H1 (cell line): Measurements from ENCODE around the gene SNRNP200. TPM values are rescaled to one million over a fixed set of nuclear protein-coding genes. Genes with fewer than 3 reads are reported as not detected.

Source experiments
- CTCF ChIA-PET: fragments of 300-600 bp; sonication (Branson Sonifier 250); formaldehyde crosslinking; loops from one replicate; lab custom pipeline; 2021; ENCODE audit not compliant: partially characterized antibody; lab: Charles Lee
- POLR2A ChIA-PET: fragments of 300-600 bp; sonication (Branson Sonifier 250); formaldehyde crosslinking; loops from one replicate; lab custom pipeline; 2021; ENCODE audit warnings: inconsistent platforms; ENCODE audit not compliant: partially characterized antibody; lab: Charles Lee
- DNase-seq, 2 experiments: peaks; one replicate each; pipeline versions ENCODE4 v3.0.0 to v3.0.0-alpha.2; 2010 to 2022; ENCODE audit warnings: low spot score in 2 of 2, low read depth in 1 of 2, mixed read lengths in 1 of 2
- FAIRE-seq: peaks from 2 replicates; lab custom pipeline; 2011; peaks lifted over from hg19 to GRCh38; lab: Jason Lieb, UNC
- H2AFZ ChIP-seq: 2 replicates; pipeline ENCODE4 v1.8.1; 2012; ENCODE audit warnings: low read length, inconsistent platforms
- H2AK5ac ChIP-seq: 2 replicates; pipeline ENCODE4 v1.6.1; 2013; ENCODE audit warnings: low read depth, low read length
- H2BK120ac ChIP-seq: replicated peaks from 2 replicates; pipeline ENCODE3; 2013; ENCODE audit warnings: low read depth, low read length, inconsistent platforms
- H2BK12ac ChIP-seq: 2 replicates; pipeline ENCODE4 v1.6.1; 2013; ENCODE audit warnings: low read depth, low read length
- H2BK15ac ChIP-seq: 2 replicates; pipeline ENCODE4 v1.6.1; 2013; ENCODE audit warnings: low read length
- H2BK20ac ChIP-seq: 2 replicates; pipeline ENCODE4 v1.6.1; 2013; ENCODE audit warnings: low read length
- H2BK5ac ChIP-seq: 2 replicates; pipeline ENCODE4 v1.6.1; 2013; ENCODE audit warnings: low read depth, low read length
- H3K14ac ChIP-seq: 2 replicates; pipeline ENCODE4 v1.6.1; 2013; ENCODE audit warnings: inconsistent platforms; ENCODE audit not compliant: insufficient read length
- H3K18ac ChIP-seq: 2 replicates; pipeline ENCODE4 v1.6.1; 2013; ENCODE audit warnings: low read length; ENCODE audit errors: extremely low read depth
- H3K23ac ChIP-seq: 2 replicates; pipeline ENCODE4 v1.6.1; 2013; ENCODE audit warnings: inconsistent platforms; ENCODE audit not compliant: insufficient read length
- H3K23me2 ChIP-seq: 2 replicates; pipeline ENCODE4 v1.6.1; 2013; ENCODE audit warnings: low read depth, low read length
- H3K27ac ChIP-seq: 2 replicates; pipeline ENCODE4 v1.6.1; 2011; ENCODE audit warnings: low read depth, low read length, inconsistent platforms
- H3K27me3 ChIP-seq, 4 experiments: replicated peaks in 1 of 4; 1 replicate in 1 of 4; 2 replicates in 3 of 4; pipeline versions ENCODE4 v1.6.1 to v1.8.1; 2011 to 2013; ENCODE audit warnings: low read length in 3 of 4, mild to moderate bottlenecking in 3 of 4, inconsistent platforms in 2 of 4, mixed read lengths in 2 of 4, moderate library complexity in 1 of 4; ENCODE audit not compliant: control insufficient read depth in 3 of 4, insufficient read depth in 3 of 4; ENCODE audit errors: extremely low read depth in 1 of 4
- H3K36me3 ChIP-seq, 4 experiments: 2 replicates each; pipeline versions ENCODE4 v1.6.1 to v1.8.1; 2011 to 2013; ENCODE audit warnings: mild to moderate bottlenecking in 4 of 4, low read length in 3 of 4, moderate library complexity in 2 of 4, control low read depth in 1 of 4, inconsistent platforms in 1 of 4; ENCODE audit not compliant: insufficient read depth in 4 of 4, control insufficient read depth in 2 of 4
- H3K4ac ChIP-seq: replicated peaks from 2 replicates; pipeline ENCODE3; 2013; ENCODE audit warnings: low read length, low read depth, mixed read lengths, inconsistent platforms; ENCODE audit not compliant: insufficient read length
- H3K4me1 ChIP-seq, 4 experiments: replicated peaks in 1 of 4; 1 replicate in 1 of 4; 2 replicates in 3 of 4; pipeline versions ENCODE4 v1.6.1 to v1.8.1; 2011 to 2013; ENCODE audit warnings: low read length in 3 of 4, inconsistent platforms in 2 of 4, mixed read lengths in 1 of 4; ENCODE audit not compliant: insufficient read depth in 4 of 4, control insufficient read depth in 3 of 4
- H3K4me2 ChIP-seq, 2 experiments: 2 replicates each; pipeline versions ENCODE4 v1.6.1 to v1.8.1; 2011 to 2013; ENCODE audit warnings: low read depth in 2 of 2, low read length in 2 of 2, control low read depth in 1 of 2, inconsistent platforms in 1 of 2, mild to moderate bottlenecking in 1 of 2; ENCODE audit not compliant: insufficient read depth in 1 of 2
- H3K4me3 ChIP-seq, 4 experiments: fragments of 200-600, 300-600 bp in 1 of 4; sonication (generic), shearing (Covaris generic), sonication (Bioruptor Twin) in 1 of 4; 2 replicates each; pipeline versions ENCODE4 v1.5.1 to v1.8.1; 2011 to 2016; ENCODE audit warnings: low read length in 4 of 4, low read depth in 3 of 4, control low read depth in 2 of 4, inconsistent platforms in 2 of 4, mild to moderate bottlenecking in 2 of 4, mixed read lengths in 1 of 4, moderate library complexity in 1 of 4; ENCODE audit not compliant: insufficient read depth in 2 of 4; ENCODE audit errors: extremely low read depth in 1 of 4
- H3K56ac ChIP-seq: replicated peaks from 2 replicates; pipeline ENCODE3; 2013; ENCODE audit warnings: low read depth, mild to moderate bottlenecking, mixed read lengths, low read length, inconsistent platforms; ENCODE audit not compliant: insufficient read length
- H3K79me1 ChIP-seq: 2 replicates; pipeline ENCODE4 v1.6.1; 2013; ENCODE audit warnings: low read depth, low read length, control low read depth
- H3K79me2 ChIP-seq, 2 experiments: 2 replicates each; pipeline versions ENCODE4 v1.6.1 to v1.8.1; 2012 to 2013; ENCODE audit warnings: low read length in 2 of 2, mild to moderate bottlenecking in 2 of 2, inconsistent platforms in 1 of 2; ENCODE audit not compliant: insufficient read depth in 2 of 2, control insufficient read depth in 1 of 2
- H3K9ac ChIP-seq, 4 experiments: replicated peaks in 1 of 4; 1 replicate in 1 of 4; 2 replicates in 3 of 4; pipeline versions ENCODE4 v1.6.1 to v1.8.1; 2011 to 2013; ENCODE audit warnings: low read depth in 3 of 4, low read length in 3 of 4, control low read depth in 2 of 4, mild to moderate bottlenecking in 2 of 4, moderate library complexity in 2 of 4, inconsistent platforms in 1 of 4; ENCODE audit errors: extremely low read depth in 1 of 4
- H3K9me3 ChIP-seq, 2 experiments: 2 replicates each; pipeline versions ENCODE4 v1.6.1 to v1.8.1; 2012 to 2013; ENCODE audit warnings: mild to moderate bottlenecking in 2 of 2, moderate library complexity in 2 of 2, control low read depth in 1 of 2, inconsistent platforms in 1 of 2, low read depth in 1 of 2, low read length in 1 of 2, mixed read lengths in 1 of 2; ENCODE audit not compliant: insufficient read depth in 2 of 2
- H4K20me1 ChIP-seq, 2 experiments: replicated peaks in 1 of 2; 2 replicates each; pipeline versions ENCODE3 to v1.8.1; 2011 to 2013; ENCODE audit warnings: inconsistent platforms in 2 of 2, low read length in 2 of 2, mild to moderate bottlenecking in 1 of 2; ENCODE audit not compliant: insufficient read depth in 2 of 2, control insufficient read depth in 1 of 2
- H4K5ac ChIP-seq: 2 replicates; pipeline ENCODE4 v1.6.1; 2013; ENCODE audit warnings: low read length, low read depth, mixed read lengths, inconsistent platforms; ENCODE audit not compliant: insufficient read length
- H4K8ac ChIP-seq: 2 replicates; pipeline ENCODE4 v1.8.0; 2013; ENCODE audit warnings: mild to moderate bottlenecking, moderate library complexity, low read length, inconsistent platforms; ENCODE audit not compliant: insufficient read depth; ENCODE audit errors: extremely low read depth
- H4K91ac ChIP-seq: replicated peaks from 2 replicates; pipeline ENCODE3; 2013; ENCODE audit warnings: low read length, mixed read lengths, inconsistent platforms; ENCODE audit not compliant: insufficient read length
- CBX5 ChIP-seq: fragments of 300-800, 300-1000 bp; sonication (generic); IDR thresholded peaks from 2 replicates; pipeline ENCODE4 v1.7.1; 2016; ENCODE audit warnings: antibody characterized with exemption, low read length, low read depth
- EP300 ChIP-seq, 2 experiments: IDR thresholded peaks; 1 replicate in 1 of 2; 2 replicates in 1 of 2; pipeline ENCODE4 v1.6.1; 2011 to 2012; ENCODE audit warnings: low read depth in 2 of 2, low read length in 2 of 2, mild to moderate bottlenecking in 2 of 2, borderline replicate concordance in 1 of 2, inconsistent platforms in 1 of 2, moderate library complexity in 1 of 2
- GTF2F1 ChIP-seq: IDR thresholded peaks from 2 replicates; pipeline ENCODE4 v1.6.1; 2012; ENCODE audit warnings: low read depth, low read length, improper control_type of control experiment, borderline replicate concordance
- JUN ChIP-seq: IDR thresholded peaks from 2 replicates; pipeline ENCODE4 v1.6.1; 2011; ENCODE audit warnings: low read depth, mild to moderate bottlenecking, improper control_type of control experiment, low read length
- JUND ChIP-seq: IDR thresholded peaks from 2 replicates; pipeline ENCODE4 v1.6.1; 2011; ENCODE audit warnings: mild to moderate bottlenecking, improper control_type of control experiment, low read length
- NANOG ChIP-seq: IDR thresholded peaks from 2 replicates; pipeline ENCODE4 v1.6.1; 2011; ENCODE audit warnings: low read length, low read depth, mild to moderate bottlenecking, inconsistent platforms; ENCODE audit not compliant: insufficient read depth, poor library complexity, severe bottlenecking
- POU5F1 ChIP-seq: IDR thresholded peaks from 2 replicates; pipeline ENCODE4 v1.6.1; 2011; ENCODE audit warnings: low read depth, mild to moderate bottlenecking, low read length, moderate library complexity
- RAD21 ChIP-seq, 2 experiments: IDR thresholded peaks in 1 of 2; conservative IDR thresholded peaks in 1 of 2; 2 replicates each; pipeline ENCODE4 v1.6.1; 2011; ENCODE audit warnings: low read depth in 2 of 2, low read length in 2 of 2, improper control_type of control experiment in 1 of 2, inconsistent platforms in 1 of 2, mild to moderate bottlenecking in 1 of 2, moderate library complexity in 1 of 2
- RBBP5 ChIP-seq: IDR thresholded peaks from 2 replicates; pipeline ENCODE4 v1.7.1; 2012; ENCODE audit warnings: low read depth, mild to moderate bottlenecking, inconsistent platforms, low read length, moderate library complexity, borderline replicate concordance
- RFX5 ChIP-seq: IDR thresholded peaks from 2 replicates; pipeline ENCODE4 v1.6.1; 2011; ENCODE audit warnings: low read depth, low read length, improper control_type of control experiment, borderline replicate concordance
- SIX5 ChIP-seq: IDR thresholded peaks from 2 replicates; pipeline ENCODE4 v1.6.1; 2011; ENCODE audit warnings: mild to moderate bottlenecking, low read depth, low read length
- WGBS, 2 experiments: shearing (Covaris generic) in 1 of 2; methylation state at CpG; one replicate each; pipeline versions ENCODE4 v1.1.6 to v1.1.7; 2013 to 2015; ENCODE audit warnings: low lambda C conversion rate in 2 of 2, mixed read lengths in 2 of 2, inconsistent platforms in 1 of 2, low coverage in 1 of 2, missing lambda C conversion rate in 1 of 2; ENCODE audit not compliant: insufficient replicate concordance in 2 of 2, insufficient coverage in 1 of 2, insufficient read length in 1 of 2; ENCODE audit errors: extremely low coverage in 1 of 2, missing lambda C conversion rate in 1 of 2; 5-methylcytosine and 5-hydroxymethylcytosine counted together
- polyA plus RNA-seq, 7 experiments: library from polyadenylated mRNA; depleted of rRNA in 3 of 7; stranded (reverse) in 5 of 7; unstranded in 2 of 7; fragments of >200 nt in 5 of 7; fragments of 200-250 nt in 2 of 7; gene quantifications; 1 replicate in 5 of 7; 2 replicates in 1 of 7; 4 replicates in 1 of 7; pipeline versions ENCODE4 v1.2.1 to v1.2.3, GENCODE V29; 2011 to 2013; ENCODE audit warnings: missing spikeins in 2 of 7, mixed read lengths in 2 of 7
- total RNA-seq: library from RNA; stranded (reverse); fragmentation: NEBNext Ultra II Directional; extraction: Animal tissue kit (Norgen Biotek cat#: 25700); gene quantifications from 2 replicates; pipeline ENCODE4 v1.2.1, GENCODE V29; 2021
- TF ChIP-seq, protein P1 (sequence below): IDR thresholded peaks from 2 replicates; pipeline ENCODE4 v1.6.1; 2012; ENCODE audit warnings: inconsistent platforms

The SNRNP200 gene
- total and polyA plus RNA-seq, 2 of the 8 experiments (the other 6 are each of a cell fraction or from before 2014, with no cell fraction given) = 190 to 289 TPM

DNA sequence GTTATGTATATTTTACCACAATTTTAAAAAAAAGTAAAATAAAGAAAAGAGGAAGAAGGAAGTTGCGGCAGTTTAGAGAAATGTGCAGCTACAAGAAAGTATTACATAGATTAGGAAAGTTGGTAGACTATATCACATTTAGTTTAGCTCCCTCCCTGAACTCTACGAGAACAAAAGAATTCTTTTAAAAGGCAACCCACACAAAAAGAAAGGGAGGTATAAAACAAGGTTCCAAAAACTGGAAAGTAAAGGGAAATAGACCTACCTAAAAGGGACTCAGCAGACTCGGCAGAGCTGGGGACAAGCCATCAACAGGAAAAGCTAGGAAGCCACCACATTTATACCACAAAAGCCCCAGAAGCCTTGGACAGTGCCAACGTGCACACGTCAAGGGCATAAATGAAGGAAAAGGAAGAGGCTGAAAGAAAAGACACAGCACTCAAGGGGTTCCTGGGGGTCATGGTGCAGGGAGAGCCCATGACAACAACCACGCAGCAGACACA lies 48.7 kb downstream of the SNRNP200 start:
- Histone ChIP-seq H3K36me3 (peaks cover 3 to 11% (median 5%) of the 10 kb centered on the region in 4 experiments; a peak in 5 of 8 replicates), H3K23ac (no peak overlapping the region), H2BK120ac (no peak overlapping the region), H3K27me3 (no peaks in the 10 kb centered on the region), H4K91ac (no peak overlapping the region), H2BK20ac (no peak overlapping the region), H3K79me2 (peaks cover 0 to 12% of the 10 kb centered on the region in 2 experiments; a peak in 2 of 4 replicates), H3K18ac (no peak overlapping the region), H3K23me2 (no peaks in the 10 kb centered on the region), H4K5ac (no peak overlapping the region), H2AFZ (no peak overlapping the region), H3K4me1 (peaks cover 0 to 3% (median 1%) of the 10 kb centered on the region in 4 experiments; a peak in 3 of 7 replicates), H2BK15ac (no peak overlapping the region), H3K4me2 (no peak overlapping the region), H3K4ac (no peak overlapping the region), H2AK5ac (no peak overlapping the region), H3K79me1 (peaks cover 20% of the 10 kb centered on the region), H3K14ac (no peak overlapping the region), H3K27ac (no peak overlapping the region), H3K56ac (no peak overlapping the region), H3K4me3 (no peak overlapping the region), H2BK12ac (no peak overlapping the region), H3K9ac (no peak overlapping the region), H2BK5ac (no peak overlapping the region), H4K8ac (no peak overlapping the region), H3K9me3 (no peaks in the 10 kb centered on the region), H4K20me1 (peaks cover 0 to 5% of the 10 kb centered on the region in 2 experiments)
- POLR2A ChIA-PET = interaction anchor here (0.6 to 1.3 kb wide), 3 partner anchors 10 to 44 kb away, joined by 3 to 4 read pairs (median 3); no protein-coding TSS in a partner anchor
- DNase-seq = no peak
- TF ChIP-seq CBX5 (no peak), JUND (no peak), RFX5 (no peak), RBBP5 (no peak), NANOG (no peak), JUN (no peak), GTF2F1 (no peak), SIX5 (no peak), POU5F1 (no peak), RAD21 (IDR thresholded peaks at IDR 0.05 in 1 of 2, conservative IDR thresholded peaks at IDR 0.05 in 1 of 2; ENCODE audit: low read depth in 2 of 2, low read length in 2 of 2) (no peak), EP300 (IDR thresholded peaks at IDR 0.05; ENCODE audit: borderline replicate concordance in 1 of 2, low read depth in 2 of 2, low read length in 2 of 2) (no peak)
- TF ChIP-seq, protein P1, sequence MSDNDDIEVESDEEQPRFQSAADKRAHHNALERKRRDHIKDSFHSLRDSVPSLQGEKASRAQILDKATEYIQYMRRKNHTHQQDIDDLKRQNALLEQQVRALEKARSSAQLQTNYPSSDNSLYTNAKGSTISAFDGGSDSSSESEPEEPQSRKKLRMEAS = no peak
- 81% methylated on average over 6 of the region's 6 CpGs; no CpG with 5 or more reads in 1 of the 2 experiments for WGBS, 2 experiments
- FAIRE-seq = no peak
- CTCF ChIA-PET = interaction anchor here (1.0 to 1.3 kb wide), 2 partner anchors 15 to 118 kb away, joined by 3 to 5 read pairs; no protein-coding TSS in a partner anchor
